Left lung (tissue), 10 donors: Measurements from ENCODE around the gene ZNF846. TPM values are rescaled to one million over a fixed set of nuclear protein-coding genes. Genes with fewer than 3 reads are reported as not detected.
A peak's percentile ranks its signal among the peaks of the same experiment; 100 is the strongest.

Experiments
- ATAC-seq: fragments of 200-7000 bp; cut with Tn5 transposase; one replicate; pipeline ENCODE4 v1.9.1; 2020; ENCODE audit warnings: moderate library complexity
- DNase-seq, 4 donors: peaks; one replicate each; pipeline ENCODE4 v3.0.0-alpha.2; 2013 to 2020
- H3K27ac ChIP-seq, 2 donors: fragments of 200-600 bp; sonication (generic) in 1 of 2; one replicate each; pipeline versions ENCODE4 v1.5.0 to v1.8.0; 2020 to 2021
- H3K27me3 ChIP-seq, 2 donors: fragments of 200-600 bp; sonication (generic) in 1 of 2; one replicate each; pipeline versions ENCODE4 v1.5.0 to v1.8.0; 2020 to 2021
- H3K36me3 ChIP-seq, 2 donors: fragments of 200-600 bp; sonication (generic) in 1 of 2; one replicate each; pipeline versions ENCODE4 v1.5.0 to v1.8.0; 2020 to 2021
- H3K4me1 ChIP-seq, 2 donors: fragments of 200-600 bp; one replicate each; pipeline ENCODE4 v1.8.0; 2021
- H3K4me3 ChIP-seq, 2 donors: fragments of 200-600 bp; sonication (generic) in 1 of 2; one replicate each; pipeline versions ENCODE4 v1.5.0 to v1.8.0; 2020 to 2021; ENCODE audit warnings: mild to moderate bottlenecking in 1 of 2
- H3K9me3 ChIP-seq, 2 donors: fragments of 200-600 bp; sonication (generic) in 1 of 2; one replicate each; pipeline versions ENCODE4 v1.5.0 to v1.8.0; 2020 to 2021
- intact Hi-C, 2 donors: fragments of 100-400 bp; cut with DNase I; formaldehyde crosslinking; loops; one replicate each; pipeline versions ENCODE4 v1.11.2 to v1.14.2; 2022
- polyA plus RNA-seq, 6 donors: library from polyadenylated mRNA; unstranded; fragments of 120-200 nt; gene quantifications; one replicate each; pipeline ENCODE4 v1.2.1, GENCODE V29; 2013; ENCODE audit not compliant: insufficient read length in 6 of 6
- total RNA-seq, 2 donors: library from RNA; stranded (reverse); fragmentation: NEBNext Ultra II Directional; extraction: Animal tissue kit (Norgen Biotek cat#: 25700); gene quantifications; one replicate each; pipeline ENCODE4 v1.2.1, GENCODE V29; 2021
- TF ChIP-seq, protein P1 (sequence below), 2 donors: fragments of 200-600 bp; sonication (generic) in 1 of 2; IDR thresholded peaks; one replicate each; pipeline versions ENCODE4 v1.5.0 to v1.8.0; 2021; ENCODE audit warnings: antibody characterized with exemption in 2 of 2
- donor health status: DM: no; HTN: yes; CAD: no.
- donor health status: DM: no; HTN: no; CAD: no.

The ZNF846 gene
- total and polyA plus RNA-seq, 8 donors, result 13.2 to 46.2 (median 38.1) TPM

DNA sequence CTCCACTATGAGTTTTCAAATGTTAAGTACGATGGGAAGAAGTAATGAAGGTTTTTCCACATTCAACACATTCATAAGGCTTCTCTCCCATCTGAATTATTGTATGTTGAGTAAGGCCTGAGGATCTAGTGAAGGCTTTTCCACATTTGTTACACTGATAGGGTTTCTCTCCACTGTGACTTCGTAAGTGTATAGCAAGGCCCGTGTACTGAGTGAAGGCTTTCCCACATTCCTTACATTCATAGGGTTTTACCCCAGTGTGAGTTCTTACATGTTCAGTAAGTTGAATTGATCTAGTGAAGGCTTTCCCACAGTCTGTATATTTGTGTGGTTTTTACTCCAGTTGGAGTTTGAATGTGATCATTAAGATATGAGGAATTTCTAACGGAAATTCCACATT lies 44.4 kb downstream of the ZNF846 start:
- H3K27ac ChIP-seq, result no peak overlapping the region
- H3K36me3 ChIP-seq, result no peaks in the 10 kb centered on the region
- TF ChIP-seq, protein P1, sequence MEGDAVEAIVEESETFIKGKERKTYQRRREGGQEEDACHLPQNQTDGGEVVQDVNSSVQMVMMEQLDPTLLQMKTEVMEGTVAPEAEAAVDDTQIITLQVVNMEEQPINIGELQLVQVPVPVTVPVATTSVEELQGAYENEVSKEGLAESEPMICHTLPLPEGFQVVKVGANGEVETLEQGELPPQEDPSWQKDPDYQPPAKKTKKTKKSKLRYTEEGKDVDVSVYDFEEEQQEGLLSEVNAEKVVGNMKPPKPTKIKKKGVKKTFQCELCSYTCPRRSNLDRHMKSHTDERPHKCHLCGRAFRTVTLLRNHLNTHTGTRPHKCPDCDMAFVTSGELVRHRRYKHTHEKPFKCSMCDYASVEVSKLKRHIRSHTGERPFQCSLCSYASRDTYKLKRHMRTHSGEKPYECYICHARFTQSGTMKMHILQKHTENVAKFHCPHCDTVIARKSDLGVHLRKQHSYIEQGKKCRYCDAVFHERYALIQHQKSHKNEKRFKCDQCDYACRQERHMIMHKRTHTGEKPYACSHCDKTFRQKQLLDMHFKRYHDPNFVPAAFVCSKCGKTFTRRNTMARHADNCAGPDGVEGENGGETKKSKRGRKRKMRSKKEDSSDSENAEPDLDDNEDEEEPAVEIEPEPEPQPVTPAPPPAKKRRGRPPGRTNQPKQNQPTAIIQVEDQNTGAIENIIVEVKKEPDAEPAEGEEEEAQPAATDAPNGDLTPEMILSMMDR (IDR thresholded peaks at IDR 0.05), result no peak
- H3K9me3 ChIP-seq, result peaks cover 0 to 13% of the 10 kb centered on the region in 2 donors
- H3K4me1 ChIP-seq, result no peaks in the 10 kb centered on the region
- no peak overlapping the region for H3K4me3 ChIP-seq
- intact Hi-C loops, result no loop called here
- H3K27me3 ChIP-seq, result no peaks in the 10 kb centered on the region
- DNase-seq, result no peak
- no peak for ATAC-seq

DNA sequence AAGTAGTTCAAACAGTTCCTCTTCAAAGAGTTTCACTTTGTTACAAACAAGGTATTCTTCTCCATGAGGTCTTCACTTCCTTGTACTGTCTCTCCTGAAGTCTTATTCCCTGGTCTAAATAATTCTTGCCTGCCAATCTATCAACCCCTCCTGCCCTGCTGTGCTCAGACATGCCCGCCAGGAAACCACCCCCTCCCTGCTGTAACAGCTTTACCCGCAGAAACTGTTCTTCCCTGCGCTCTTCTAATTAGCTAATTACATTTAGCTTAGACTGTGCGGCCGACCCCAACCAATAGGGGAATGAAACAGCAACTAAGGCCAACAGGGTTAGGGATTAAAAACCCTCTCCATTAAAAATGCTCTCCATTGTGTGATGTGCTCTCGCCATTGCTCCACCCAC lies 46.7 kb downstream of the ZNF846 start:
- no peaks in the 10 kb centered on the region for H3K27me3 ChIP-seq
- TF ChIP-seq, protein P1 (IDR thresholded peaks at IDR 0.05), result no peak
- no peak for ATAC-seq
- H3K27ac ChIP-seq, result no peak overlapping the region
- no peak overlapping the region for H3K4me3 ChIP-seq
- intact Hi-C loops, result no loop called here
- no peak for DNase-seq
- peaks cover 0 to 13% of the 10 kb centered on the region in 2 donors for H3K9me3 ChIP-seq
- no peaks in the 10 kb centered on the region for H3K4me1 ChIP-seq
- H3K36me3 ChIP-seq, result no peaks in the 10 kb centered on the region

DNA sequence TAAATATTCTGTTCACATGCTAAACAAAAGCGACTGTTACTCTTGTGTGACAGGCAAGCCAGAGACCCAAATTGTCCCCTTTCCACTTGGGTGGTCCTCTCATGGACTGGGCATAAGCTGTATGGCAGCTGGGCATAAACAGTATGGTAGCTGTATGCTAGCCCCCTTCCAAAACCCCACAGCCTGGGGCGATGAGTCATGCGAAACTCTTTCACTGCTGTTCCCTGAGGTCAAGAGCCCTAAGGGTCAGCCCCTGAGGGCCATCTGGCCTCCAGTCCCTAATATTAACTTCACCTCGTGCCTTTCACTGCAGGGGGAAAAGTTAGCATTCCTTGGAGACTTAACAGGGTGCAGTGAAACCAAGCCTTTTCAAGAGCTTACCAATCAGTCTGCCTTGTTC lies 48.0 kb downstream of the ZNF846 start:
- H3K4me1 ChIP-seq, result no peaks in the 10 kb centered on the region
- intact Hi-C loops, result no loop called here
- H3K27me3 ChIP-seq, result no peaks in the 10 kb centered on the region
- H3K27ac ChIP-seq, result no peak overlapping the region
- H3K9me3 ChIP-seq, result peaks cover 0 to 13% of the 10 kb centered on the region in 2 donors
- TF ChIP-seq, protein P1 (IDR thresholded peaks at IDR 0.05), result no peak
- no peaks in the 10 kb centered on the region for H3K36me3 ChIP-seq
- no peak for ATAC-seq
- DNase-seq, result no peak
- no peak overlapping the region for H3K4me3 ChIP-seq

DNA sequence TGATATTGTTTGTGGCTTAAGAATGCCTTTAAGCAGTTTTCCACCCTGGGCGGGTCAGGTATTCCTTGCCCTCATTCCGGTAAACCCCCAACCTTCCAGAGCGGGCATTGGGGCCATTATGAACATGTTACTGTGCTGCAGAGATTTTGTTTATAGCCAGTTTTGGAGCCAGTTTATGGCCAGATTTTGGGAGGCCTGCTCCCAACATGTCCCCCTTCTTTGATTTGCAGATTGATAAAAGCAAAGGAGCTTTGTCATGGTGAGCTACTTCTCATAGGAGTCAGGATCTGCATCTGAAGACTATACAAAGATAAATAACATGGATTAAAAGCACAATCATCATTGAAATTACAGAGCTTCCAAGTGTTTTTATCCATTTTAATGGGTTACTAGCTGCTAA lies 56.7 kb downstream of the ZNF846 start:
- H3K4me1 ChIP-seq, result no peaks in the 10 kb centered on the region
- H3K27ac ChIP-seq, result no peak overlapping the region
- no peaks in the 10 kb centered on the region for H3K27me3 ChIP-seq
- H3K4me3 ChIP-seq, result no peak overlapping the region
- H3K9me3 ChIP-seq, result peaks cover 3 to 28% of the 10 kb centered on the region in 2 donors
- intact Hi-C loops, result no loop called here
- TF ChIP-seq, protein P1 (IDR thresholded peaks at IDR 0.05), result no peak
- ATAC-seq, result no peak
- DNase-seq, result no peak
- no peaks in the 10 kb centered on the region for H3K36me3 ChIP-seq

DNA sequence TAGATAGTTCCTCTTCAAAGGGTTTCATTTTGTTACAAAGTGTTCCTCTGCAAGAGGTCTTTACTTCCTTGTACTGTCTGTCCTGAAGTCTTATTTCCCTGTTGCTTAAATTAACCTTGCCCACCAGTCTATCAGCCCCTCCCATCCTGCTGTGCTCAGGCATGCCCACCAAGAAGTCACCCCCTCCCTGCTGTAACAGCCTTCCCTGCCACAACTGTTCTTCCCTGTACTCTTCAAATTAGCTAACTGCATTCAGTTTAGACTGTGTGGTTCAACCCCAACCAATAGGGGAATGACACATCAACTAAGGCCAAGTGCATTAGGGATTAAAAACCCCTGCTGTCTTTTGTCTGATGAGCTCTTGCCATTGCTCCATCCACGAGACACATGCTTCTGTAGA lies 59.2 kb downstream of the ZNF846 start:
- Histone ChIP-seq H3K36me3 (no peaks in the 10 kb centered on the region), H3K27me3 (no peaks in the 10 kb centered on the region), H3K4me3 (no peak overlapping the region), H3K27ac (peak overlapping the region in 1 of 2 donors; percentile 5), H3K9me3 (peaks cover 3 to 28% of the 10 kb centered on the region in 2 donors), H3K4me1 (no peaks in the 10 kb centered on the region)
- TF ChIP-seq, protein P1 (IDR thresholded peaks at IDR 0.05), result no peak
- no peak for DNase-seq
- intact Hi-C loops, result no loop called here
- peak; percentile 41 for ATAC-seq
